Activated naive CD4-positive, alpha-beta T cell (primary cell): ENCODE measurements around the gene PDE1C.

Source experiments
- DNase-seq, 4 experiments: peaks; one replicate each; lab custom pipeline; 2025; lab: John Stamatoyannopoulos, UW

Gene PDE1C

GRCh38 chr7:31939076-31939475, 131.1 kb downstream of the PDE1C start:
- DNase-seq: no peak

GRCh38 chr7:31938650-31939049, 131.6 kb downstream of the PDE1C start:
- no peak for DNase-seq

GRCh38 chr7:31937982-31938381, 132.2 kb downstream of the PDE1C start:
- DNase-seq: no peak

GRCh38 chr7:31935124-31936054, 134.8 kb downstream of the PDE1C start:
- DNase-seq: no peak

GRCh38 chr7:31934551-31934950, 135.7 kb downstream of the PDE1C start:
- DNase-seq: no peak

GRCh38 chr7:31933481-31933880, 136.7 kb downstream of the PDE1C start:
- no peak for DNase-seq

- no peak for DNase-seq
Measured at GRCh38 chr7:31926991-31927584, 143.1 kb downstream of the PDE1C start.

GRCh38 chr7:31925753-31926454, 144.3 kb downstream of the PDE1C start:
- DNase-seq: no peak

GRCh38 chr7:31924251-31924650, 146.0 kb downstream of the PDE1C start:
- DNase-seq: no peak

GRCh38 chr7:31922848-31923247, 147.4 kb downstream of the PDE1C start:
- DNase-seq: no peak

GRCh38 chr7:31921047-31921446, 149.2 kb downstream of the PDE1C start:
- no peak for DNase-seq

- DNase-seq: no peak
Measured at GRCh38 chr7:31919678-31920369, 150.4 kb downstream of the PDE1C start.

GRCh38 chr7:31918706-31919393, 151.4 kb downstream of the PDE1C start:
- no peak for DNase-seq

- no peak for DNase-seq
Measured at GRCh38 chr7:31917256-31917655, 153.0 kb downstream of the PDE1C start.

- no peak for DNase-seq
Measured at GRCh38 chr7:31910191-31910590, 160.0 kb downstream of the PDE1C start.

GRCh38 chr7:31906479-31907171, 163.6 kb downstream of the PDE1C start:
- DNase-seq: no peak

- no peak for DNase-seq
Measured at GRCh38 chr7:31903962-31904361, 166.2 kb downstream of the PDE1C start.

GRCh38 chr7:31899356-31899927, 170.8 kb downstream of the PDE1C start:
- no peak for DNase-seq

- DNase-seq: no peak
Measured at GRCh38 chr7:31896925-31897324, 173.3 kb downstream of the PDE1C start.

- no peak for DNase-seq
Measured at GRCh38 chr7:31894308-31894707, 175.9 kb downstream of the PDE1C start.

GRCh38 chr7:31893365-31893764, 176.8 kb downstream of the PDE1C start:
- DNase-seq: no peak
